Sigmoid colon (tissue), 3 donors: ENCODE results near the gene PDLIM5.

ENCODE experiments used
- CTCF ChIP-seq, 4 experiments: fragments of 450-650 bp in 3 of 4; fragments of 200-600 bp in 1 of 4; IDR thresholded peaks; one replicate each; pipeline ENCODE4 v1.5.1; 2016 to 2019; ENCODE audit warnings: antibody characterized with exemption in 4 of 4, mild to moderate bottlenecking in 3 of 4, moderate library complexity in 2 of 4
- POLR2A ChIP-seq, 2 donors: fragments of 450-650 bp; IDR thresholded peaks; one replicate each; pipeline ENCODE4 v1.6.1; 2016; ENCODE audit warnings: antibody characterized with exemption in 2 of 2, mild to moderate bottlenecking in 2 of 2, moderate library complexity in 2 of 2

- TF ChIP-seq POLR2A (IDR thresholded peaks at IDR 0.05) (no peak), CTCF (IDR thresholded peaks at IDR 0.05) (no peak)
Measured at GRCh38 chr4:94466923-94467322, 15.2 kb downstream of the PDLIM5 start.
